Pancreas (tissue), 10 donors: Measurements from ENCODE around the gene INO80D. TPM values are rescaled to one million over a fixed set of nuclear protein-coding genes. Genes with fewer than 3 reads are reported as not detected.

Source experiments
- ATAC-seq, 4 donors: fragments of 200-7000 bp; cut with Tn5 transposase; one replicate each; pipeline versions ENCODE4 v1.8.0 to v1.9.1; 2020; ENCODE audit warnings: mild to moderate bottlenecking in 4 of 4, moderate library complexity in 4 of 4
- DNase-seq, 6 donors: peaks; one replicate each; pipeline ENCODE4 v3.0.0-alpha.2; 2020
- FAIRE-seq: peaks from 2 replicates; lab custom pipeline; 2012; peaks lifted over from hg19 to GRCh38; lab: Jason Lieb, UNC
- H3K27ac ChIP-seq, 4 donors: fragments of 200-600 bp; sonication (generic); 1 replicate in 3 of 4; 2 replicates in 1 of 4; pipeline versions ENCODE4 v1.5.0 to v1.8.0; 2020
- H3K27me3 ChIP-seq, 4 donors: fragments of 200-600 bp; one replicate each; pipeline ENCODE4 v1.8.0; 2021
- H3K36me3 ChIP-seq, 3 donors: fragments of 200-600 bp; sonication (generic) in 1 of 3; one replicate each; pipeline versions ENCODE4 v1.5.0 to v1.8.0; 2020 to 2021
- H3K4me1 ChIP-seq, 3 donors: fragments of 200-600 bp; one replicate each; pipeline ENCODE4 v1.8.0; 2021
- H3K4me3 ChIP-seq, 4 donors: fragments of 200-600 bp; sonication (generic) in 2 of 4; one replicate each; pipeline versions ENCODE4 v1.5.0 to v1.8.0; 2020 to 2021
- H3K9me3 ChIP-seq, 4 donors: fragments of 200-600 bp; one replicate each; pipeline ENCODE4 v1.8.0; 2021
- CTCF ChIP-seq, 4 donors: fragments of 200-600 bp; sonication (generic) in 3 of 4; IDR thresholded peaks; one replicate each; pipeline versions ENCODE4 v1.5.0 to v1.8.0; 2021; ENCODE audit warnings: antibody characterized with exemption in 4 of 4
- WGBS, 2 donors: extraction: QIAGEN DNeasy Blood & Tissue Kit; methylation state at CpG; one replicate each; pipeline ENCODE4 v1.1.7; 2013; 5-methylcytosine and 5-hydroxymethylcytosine counted together
- intact Hi-C, 3 donors: fragments of 100-400 bp; cut with DNase I; formaldehyde crosslinking; loops; one replicate each; pipeline versions ENCODE4 v1.11.1 to v1.14.2; 2022
- polyA plus RNA-seq, 2 donors: library from polyadenylated mRNA; stranded (reverse); fragments of 200-250 nt; gene quantifications; one replicate each; pipeline ENCODE4 v1.2.3, GENCODE V29; 2013
- total RNA-seq, 6 donors: library from RNA; stranded (reverse); fragmentation: NEBNext Ultra II Directional in 4 of 6; extraction: Animal tissue kit (Norgen Biotek cat#: 25700) in 4 of 6; gene quantifications; one replicate each; pipeline versions ENCODE4 v1.2.1 to v1.2.4, GENCODE V29; 2021 to 2023
- donor health status: healthy with polysubstance abuse.
- donor health status: DM: no; HTN: no; CAD: no; lungs with moderate emphysema.
- donor health status: DM: no; HTN: no; CAD: no.
- donor health status: control.
- donor health status: control.
- donor health status: Bipolar disorder and iron deficiency.
- donor health status: DM: yes; HTN: yes; CAD: no.
- donor health status: DM: no; HTN: no; CAD: no.
- donor health status: DM: no; HTN: no; CAD: no.
- donor health status: DM: yes; HTN: yes; CAD: no.

INO80D gene
- total and polyA plus RNA-seq, 8 donors, result 2.7 to 15.0 (median 9.9) TPM

- FAIRE-seq (peak; percentile 77), DNase-seq (peak in 3 of 6 donors; percentile 46 to 63 (median 59)), ATAC-seq (peak; percentile 93 to 97 (median 96))
- no peak overlapping the region for H3K4me3 ChIP-seq
- H3K36me3 ChIP-seq, result no peaks in the 10 kb centered on the region
- no peaks in the 10 kb centered on the region for H3K27me3 ChIP-seq
- no peaks in the 10 kb centered on the region for H3K9me3 ChIP-seq
- no peak for TF ChIP-seq CTCF (IDR thresholded peaks at IDR 0.05)
- peaks cover 8 to 32% (median 22%) of the 10 kb centered on the region in 3 donors for H3K4me1 ChIP-seq
- WGBS, 2 donors, result 30 to 36% methylated on average over 5 of the region's 5 CpGs
- intact Hi-C loops, result no loop called here
- H3K27ac ChIP-seq, result peak overlapping the region; percentile 49 to 93 (median 74)
These were observed 110.7 kb downstream of the INO80D start for GRCh38 chr2:205975082-205975949.

GRCh38 chr2:205972113-205972512 lies 113.9 kb downstream of the INO80D start:
- Histone ChIP-seq H3K4me3 (no peak overlapping the region), H3K27me3 (no peaks in the 10 kb centered on the region), H3K4me1 (peaks cover 8 to 32% (median 22%) of the 10 kb centered on the region in 3 donors), H3K27ac (peak overlapping the region in 3 of 4 donors; percentile 22 to 71 (median 45)), H3K36me3 (no peaks in the 10 kb centered on the region), H3K9me3 (no peaks in the 10 kb centered on the region)
- DNase-seq (peak in 4 of 6 donors; percentile 40 to 61 (median 42)), FAIRE-seq (no peak), ATAC-seq (peak; percentile 19 to 47 (median 32))
- 39 to 49% methylated on average over 1 of the region's 1 CpG for WGBS, 2 donors
- intact Hi-C loops, result no loop called here
- TF ChIP-seq CTCF (IDR thresholded peaks at IDR 0.05), result no peak

- Histone ChIP-seq H3K4me3 (no peak overlapping the region), H3K27me3 (no peaks in the 10 kb centered on the region), H3K36me3 (no peaks in the 10 kb centered on the region), H3K9me3 (no peaks in the 10 kb centered on the region), H3K27ac (no peak overlapping the region), H3K4me1 (peaks cover 0 to 22% (median 16%) of the 10 kb centered on the region in 3 donors)
- no peak for ATAC-seq
- TF ChIP-seq CTCF (IDR thresholded peaks at IDR 0.05), result no peak
- 88 to 89% methylated on average over 5 of the region's 5 CpGs for WGBS, 2 donors
- intact Hi-C loops, result no loop called here
- no peak for FAIRE-seq
- DNase-seq, result no peak
These were observed 115.6 kb downstream of the INO80D start for GRCh38 chr2:205970348-205970747.

- H3K27ac ChIP-seq, result no peak overlapping the region
- ATAC-seq, result no peak
- intact Hi-C loops, result no loop called here
- H3K4me3 ChIP-seq, result no peak overlapping the region
- no peak for TF ChIP-seq CTCF (IDR thresholded peaks at IDR 0.05)
- H3K9me3 ChIP-seq, result no peaks in the 10 kb centered on the region
- H3K4me1 ChIP-seq, result peaks cover 0 to 14% (median 12%) of the 10 kb centered on the region in 3 donors
- H3K27me3 ChIP-seq, result no peaks in the 10 kb centered on the region
- FAIRE-seq, result no peak
- no peaks in the 10 kb centered on the region for H3K36me3 ChIP-seq
- WGBS, 2 donors, result 95 to 97% methylated on average over 4 of the region's 4 CpGs
- DNase-seq, result no peak
These were observed 116.4 kb downstream of the INO80D start for GRCh38 chr2:205969584-205969983.
